AG04449 (cell line): ENCODE data around the gene ATP13A2.

ENCODE experiments used
- CTCF ChIA-PET: fragments of 350-600 bp; formaldehyde crosslinking; extraction: SDS; loops from one replicate; lab custom pipeline; 2021; ENCODE audit warnings: antibody characterized with exemption; lab: Yijun Ruan, JAX
- POLR2A ChIA-PET: fragments of 400-600, 350-600 bp; formaldehyde crosslinking; extraction: SDS; loops from one replicate; lab custom pipeline; 2020; ENCODE audit warnings: antibody characterized with exemption, inconsistent platforms; lab: Yijun Ruan, JAX
- DNase-seq: peaks from one replicate; pipeline ENCODE4 v3.0.0-alpha.2; 2010; ENCODE audit warnings: low read depth, low spot score
- H3K4me3 ChIP-seq: 2 replicates; pipeline ENCODE4 v1.5.1; 2011; ENCODE audit warnings: low read depth, mild to moderate bottlenecking, control low read depth, low read length
- TF ChIP-seq, protein P1 (sequence below): IDR thresholded peaks from one replicate; pipeline ENCODE4 v1.5.1; 2011; ENCODE audit warnings: mild to moderate bottlenecking, moderate library complexity, low read length, control low read depth, inconsistent platforms; ENCODE audit not compliant: insufficient read depth; ENCODE audit errors: missing control alignments

Gene ATP13A2

DNA sequence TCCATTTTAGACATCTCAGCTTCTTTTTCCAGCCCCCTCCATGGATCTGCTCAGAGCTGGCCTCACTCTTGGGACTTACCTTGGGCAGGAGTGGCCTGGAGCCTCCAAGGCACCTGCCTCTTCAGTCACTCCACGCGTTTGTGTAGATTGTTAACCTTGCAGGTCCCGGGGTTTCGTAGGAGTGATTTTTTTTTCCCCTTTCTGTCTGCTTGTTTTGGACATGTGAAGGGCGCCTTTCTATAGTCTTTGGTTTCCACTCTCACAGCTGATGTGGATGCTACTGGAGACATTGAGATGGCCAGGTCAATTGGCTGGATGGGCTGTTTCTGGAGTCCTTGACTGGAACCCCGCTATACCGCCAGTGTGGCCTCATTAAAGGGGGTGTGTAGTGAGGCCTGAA lies 44.1 kb upstream of the ATP13A2 start:
- TF ChIP-seq, protein P1, sequence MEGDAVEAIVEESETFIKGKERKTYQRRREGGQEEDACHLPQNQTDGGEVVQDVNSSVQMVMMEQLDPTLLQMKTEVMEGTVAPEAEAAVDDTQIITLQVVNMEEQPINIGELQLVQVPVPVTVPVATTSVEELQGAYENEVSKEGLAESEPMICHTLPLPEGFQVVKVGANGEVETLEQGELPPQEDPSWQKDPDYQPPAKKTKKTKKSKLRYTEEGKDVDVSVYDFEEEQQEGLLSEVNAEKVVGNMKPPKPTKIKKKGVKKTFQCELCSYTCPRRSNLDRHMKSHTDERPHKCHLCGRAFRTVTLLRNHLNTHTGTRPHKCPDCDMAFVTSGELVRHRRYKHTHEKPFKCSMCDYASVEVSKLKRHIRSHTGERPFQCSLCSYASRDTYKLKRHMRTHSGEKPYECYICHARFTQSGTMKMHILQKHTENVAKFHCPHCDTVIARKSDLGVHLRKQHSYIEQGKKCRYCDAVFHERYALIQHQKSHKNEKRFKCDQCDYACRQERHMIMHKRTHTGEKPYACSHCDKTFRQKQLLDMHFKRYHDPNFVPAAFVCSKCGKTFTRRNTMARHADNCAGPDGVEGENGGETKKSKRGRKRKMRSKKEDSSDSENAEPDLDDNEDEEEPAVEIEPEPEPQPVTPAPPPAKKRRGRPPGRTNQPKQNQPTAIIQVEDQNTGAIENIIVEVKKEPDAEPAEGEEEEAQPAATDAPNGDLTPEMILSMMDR, result no peak

DNA sequence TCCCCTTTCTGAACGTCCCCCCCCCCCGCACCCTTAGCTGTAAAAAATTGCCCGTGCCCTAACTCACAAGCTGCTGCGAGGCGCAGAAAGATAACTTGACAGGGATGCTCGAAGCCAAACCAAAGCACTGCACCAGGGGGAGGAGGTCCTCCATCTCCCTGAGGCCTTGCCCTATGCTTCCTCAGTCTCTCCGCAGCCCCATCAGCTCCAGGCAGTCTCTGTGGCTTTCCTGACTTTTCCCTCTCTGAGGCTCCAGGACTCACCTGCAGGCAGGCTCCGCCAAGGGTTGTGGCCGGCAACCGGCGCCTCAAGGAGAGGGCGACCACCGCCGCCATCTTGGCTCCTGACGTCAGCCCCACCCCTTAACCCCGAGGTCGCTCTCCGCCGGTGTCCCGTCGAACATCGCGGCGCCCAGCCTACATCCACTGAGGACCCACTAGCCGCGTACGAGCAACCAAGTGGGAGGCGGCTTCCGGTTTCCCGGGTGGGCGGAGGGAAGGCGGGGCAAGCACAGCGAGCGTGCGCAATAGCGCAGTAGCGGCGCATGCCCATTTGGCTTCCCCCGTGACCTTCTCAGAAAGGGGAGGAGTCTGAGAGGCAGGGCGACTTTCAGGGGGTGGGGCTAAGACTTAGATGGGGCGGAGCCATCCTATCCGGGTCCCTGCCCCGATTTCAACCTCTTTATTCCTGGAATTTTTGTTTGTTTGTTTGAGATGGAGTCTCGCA lies 42.1 kb upstream of the ATP13A2 start, which contains the start of gene SDHB:
SDHB (minus strand) TSS at position 348 of the 726 bp plus-strand sequence; CDS start at position 335, 13 bp downstream.
- H3K4me3 ChIP-seq, result peak within 1 kb of the TSS; percentile 94
- peak; percentile 77 for DNase-seq
- CTCF ChIA-PET, result interaction anchor here (15.7 kb wide), 1 partner anchor 100 kb away, joined by 447 read pairs; no protein-coding TSS in a partner anchor
- POLR2A ChIA-PET, result interaction anchor here (0.6 kb wide), 1 partner anchor 1528 kb away, joined by 3 read pairs; no protein-coding TSS in a partner anchor
- TF ChIP-seq, protein P1, result no peak

More for the DNA sequence above, 44.1 kb upstream of the ATP13A2 start:
- H3K4me3 ChIP-seq, result no peak overlapping the region
- POLR2A ChIA-PET, result no interaction called here
- DNase-seq, result no peak
- CTCF ChIA-PET, result interaction anchor here (1.0 to 3.6 kb wide), 3 partner anchors 69 to 351 kb away, joined by 3 to 31 read pairs (median 3); no protein-coding TSS in a partner anchor

DNA sequence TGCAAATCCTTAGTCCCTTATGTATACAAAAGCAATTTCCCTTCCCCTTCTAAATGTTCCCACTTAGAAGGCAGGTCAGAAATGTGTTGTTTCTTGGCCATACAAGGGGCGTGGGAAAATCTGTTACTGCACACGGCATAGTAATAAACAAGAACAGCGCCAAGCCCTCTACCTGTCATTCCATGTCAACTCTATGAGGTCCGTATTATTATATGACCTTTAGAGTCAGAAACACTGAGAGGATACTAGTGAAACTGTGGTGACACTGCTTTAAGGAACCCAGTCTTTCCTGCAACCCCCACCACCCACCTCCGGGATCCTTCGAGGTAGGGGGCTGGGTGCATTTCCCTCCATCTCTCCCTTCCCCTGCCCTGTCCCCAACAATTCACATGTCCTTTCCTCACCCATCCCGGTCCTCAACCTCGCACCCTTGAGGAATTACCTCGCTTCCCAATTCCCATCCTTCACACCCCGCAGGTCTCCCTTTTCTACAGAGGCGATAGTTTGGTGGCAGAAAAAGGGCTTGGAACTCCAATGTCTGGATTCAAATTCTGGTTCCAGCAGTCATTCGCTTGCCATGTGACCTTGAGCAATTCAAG lies 41.5 kb upstream of the ATP13A2 start:
- ChIA-PET CTCF (interaction anchor here (15.7 kb wide), 1 partner anchor 99 kb away, joined by 447 read pairs; no protein-coding TSS in a partner anchor), POLR2A (interaction anchor here (0.6 kb wide), 1 partner anchor 1528 kb away, joined by 3 read pairs; no protein-coding TSS in a partner anchor)
- H3K4me3 ChIP-seq, result peak overlapping the region; percentile 94
- TF ChIP-seq, protein P1, result no peak
- no peak for DNase-seq

DNA sequence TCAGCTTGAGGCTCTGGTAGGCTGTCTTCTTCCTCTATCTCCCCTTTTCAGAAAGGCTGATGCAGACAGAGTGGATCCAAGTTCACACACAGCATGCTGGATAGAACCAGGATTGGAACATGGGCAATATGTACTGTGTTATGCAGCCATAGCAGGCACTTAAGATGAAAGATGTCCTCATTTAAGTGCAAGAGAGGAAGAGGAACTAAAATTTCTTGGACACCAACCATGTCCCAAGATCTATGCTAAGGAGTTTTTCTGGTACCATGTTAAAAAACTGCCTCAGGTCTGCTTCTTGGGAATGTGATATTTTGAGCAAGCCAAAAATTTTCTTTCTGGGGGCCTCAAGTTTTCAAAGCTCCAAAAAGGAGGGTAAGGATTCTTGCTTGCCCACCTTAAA lies 40.9 kb upstream of the ATP13A2 start:
- TF ChIP-seq, protein P1, result no peak
- H3K4me3 ChIP-seq, result peak overlapping the region; percentile 94
- CTCF ChIA-PET, result interaction anchor here (1.0 to 15.7 kb wide), 2 partner anchors 12 to 99 kb away, joined by 3 to 447 read pairs; no protein-coding TSS in a partner anchor
- POLR2A ChIA-PET, result no interaction called here
- DNase-seq, result no peak

DNA sequence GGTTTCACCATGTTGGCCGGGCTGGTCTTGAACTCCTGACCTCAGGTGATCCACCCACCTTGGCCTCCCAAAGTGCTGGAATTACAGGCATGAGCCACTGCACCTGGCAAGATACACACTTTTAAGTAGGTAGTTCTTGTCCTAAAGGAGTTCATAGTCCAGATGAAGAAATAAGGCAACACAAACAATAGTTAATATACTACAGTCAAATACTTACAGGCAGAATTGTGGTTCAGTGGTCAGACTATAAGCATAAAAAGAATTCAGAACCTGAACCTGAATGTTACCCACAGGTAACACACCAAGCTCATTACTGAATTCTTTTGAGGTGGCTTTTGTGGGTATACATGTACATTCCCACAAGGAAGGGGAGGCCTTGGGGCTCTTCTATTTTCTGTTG lies 40.3 kb upstream of the ATP13A2 start:
- TF ChIP-seq, protein P1, result no peak
- ChIA-PET CTCF (interaction anchor here (1.0 to 15.7 kb wide), 2 partner anchors 11 to 98 kb away, joined by 3 to 447 read pairs; no protein-coding TSS in a partner anchor), POLR2A (interaction anchor here (0.5 kb wide), 1 partner anchor 126 kb away, joined by 3 read pairs; no protein-coding TSS in a partner anchor)
- DNase-seq, result no peak
- no peak overlapping the region for H3K4me3 ChIP-seq
